ENCODE measurements around the gene NCK2.
"Not testable (repeated sequence)": the region's sequence is repeated elsewhere in the genome, so short reads cannot be mapped to it uniquely, and the experiment has no call there.

Gene NCK2

GRCh38 chr2:105769504-105769903 is 24.8 kb downstream of the NCK2 start:
- Histone ChIP-seq H3K9me3 (ENCODE audit: control insufficient read depth, low read length) (no peaks in the 10 kb centered on the region), H3K23ac (ENCODE audit: low read length in 2 of 2) (peak overlapping the region in 1 of 2 experiments; percentile 14), H3K14ac (ENCODE audit: low read length in 2 of 2) (no peak overlapping the region), H2AK5ac (ENCODE audit: low read length, severe bottlenecking) (peak overlapping the region; percentile 38), H3K4me2 (ENCODE audit: low read length, poor library complexity, severe bottlenecking) (peak overlapping the region; percentile 67), H3K9ac (ENCODE audit: low read length) (no peak overlapping the region), H4K8ac (ENCODE audit: low read length) (no peak overlapping the region), H3K36me3 (ENCODE audit: control insufficient read depth in 1 of 2, insufficient read depth in 2 of 2, low read depth in 1 of 2, low read length in 2 of 2) (peaks cover 0 to 8% of the 10 kb centered on the region in 2 experiments), H3K27ac (ENCODE audit: low read length, poor library complexity, severe bottlenecking) (peak overlapping the region; percentile 78), H3K4me3 (ENCODE audit: insufficient read depth in 1 of 2, low read depth in 1 of 2, low read length in 2 of 2) (no peak overlapping the region), H3K4ac (ENCODE audit: low read depth in 1 of 2, low read length in 2 of 2) (no peak overlapping the region), H3K79me1 (replicated peaks; ENCODE audit: low read length, poor library complexity, severe bottlenecking) (peaks cover 33% of the 10 kb centered on the region), H3K27me3 (ENCODE audit: control insufficient read depth in 1 of 2, insufficient read depth in 1 of 2, low read length in 2 of 2) (no peaks in the 10 kb centered on the region), H2BK120ac (ENCODE audit: low read depth, low read length) (no peak overlapping the region), H2BK12ac (ENCODE audit: low read length in 2 of 2) (no peak overlapping the region), H4K91ac (ENCODE audit: low read length) (no peak overlapping the region), H3K18ac (ENCODE audit: low read depth in 1 of 2, low read length in 2 of 2) (peak overlapping the region in 1 of 2 experiments; percentile 21), H2AFZ (ENCODE audit: low read depth, low read length) (no peak overlapping the region), H3K4me1 (ENCODE audit: control insufficient read depth, insufficient read depth, low read depth, low read length) (peaks cover 35% of the 10 kb centered on the region), H2BK15ac (ENCODE audit: low read depth, poor library complexity, severe bottlenecking) (no peak overlapping the region), H2BK5ac (ENCODE audit: low read depth, low read length, poor library complexity, severe bottlenecking) (no peak overlapping the region)
- no peak for DNase-seq
- 94% methylated on average over 9 of the region's 9 CpGs for WGBS

GRCh38 chr2:105770149-105770548 is 25.4 kb downstream of the NCK2 start:
- Histone ChIP-seq H3K27ac (ENCODE audit: low read length, poor library complexity, severe bottlenecking) (no peak overlapping the region), H2BK5ac (ENCODE audit: low read depth, low read length, poor library complexity, severe bottlenecking) (no peak overlapping the region), H3K4ac (ENCODE audit: low read depth in 1 of 2, low read length in 2 of 2) (no peak overlapping the region), H4K8ac (ENCODE audit: low read length) (no peak overlapping the region), H2BK120ac (ENCODE audit: low read depth, low read length) (no peak overlapping the region), H3K36me3 (ENCODE audit: control insufficient read depth in 1 of 2, insufficient read depth in 2 of 2, low read depth in 1 of 2, low read length in 2 of 2) (peaks cover 0 to 8% of the 10 kb centered on the region in 2 experiments), H3K23ac (ENCODE audit: low read length in 2 of 2) (no peak overlapping the region), H4K91ac (ENCODE audit: low read length) (no peak overlapping the region), H3K9me3 (ENCODE audit: control insufficient read depth, low read length) (no peaks in the 10 kb centered on the region), H3K79me1 (replicated peaks; ENCODE audit: low read length, poor library complexity, severe bottlenecking) (peaks cover 31% of the 10 kb centered on the region), H3K14ac (ENCODE audit: low read length in 2 of 2) (no peak overlapping the region), H3K9ac (ENCODE audit: low read length) (no peak overlapping the region), H3K27me3 (ENCODE audit: control insufficient read depth in 1 of 2, insufficient read depth in 1 of 2, low read length in 2 of 2) (no peaks in the 10 kb centered on the region), H2AFZ (ENCODE audit: low read depth, low read length) (no peak overlapping the region), H2BK12ac (ENCODE audit: low read length in 2 of 2) (no peak overlapping the region), H2AK5ac (ENCODE audit: low read length, severe bottlenecking) (no peak overlapping the region), H2BK15ac (ENCODE audit: low read depth, poor library complexity, severe bottlenecking) (no peak overlapping the region), H3K4me1 (ENCODE audit: control insufficient read depth, insufficient read depth, low read depth, low read length) (peaks cover 36% of the 10 kb centered on the region), H3K18ac (ENCODE audit: low read depth in 1 of 2, low read length in 2 of 2) (no peak overlapping the region), H3K4me2 (ENCODE audit: low read length, poor library complexity, severe bottlenecking) (no peak overlapping the region), H3K4me3 (ENCODE audit: insufficient read depth in 1 of 2, low read depth in 1 of 2, low read length in 2 of 2) (no peak overlapping the region)
- WGBS = no CpG with 5 or more reads among the region's 1 CpG
- no peak for DNase-seq

- not testable (repeated sequence) for H3K9me3 ChIP-seq (ENCODE audit: control insufficient read depth, low read length); H3K36me3 ChIP-seq (ENCODE audit: control insufficient read depth in 1 of 2, insufficient read depth in 2 of 2, low read depth in 1 of 2, low read length in 2 of 2); H3K9ac ChIP-seq (ENCODE audit: low read length); H2BK120ac ChIP-seq (ENCODE audit: low read depth, low read length); H3K14ac ChIP-seq (ENCODE audit: low read length in 2 of 2); H2BK12ac ChIP-seq (ENCODE audit: low read length in 2 of 2); H3K23ac ChIP-seq (ENCODE audit: low read length in 2 of 2); H2AFZ ChIP-seq (ENCODE audit: low read depth, low read length); H2AK5ac ChIP-seq (ENCODE audit: low read length, severe bottlenecking); H3K4ac ChIP-seq (ENCODE audit: low read depth in 1 of 2, low read length in 2 of 2); H2BK5ac ChIP-seq (ENCODE audit: low read depth, low read length, poor library complexity, severe bottlenecking); H4K91ac ChIP-seq (ENCODE audit: low read length); H3K27me3 ChIP-seq (ENCODE audit: control insufficient read depth in 1 of 2, insufficient read depth in 1 of 2, low read length in 2 of 2); H3K4me3 ChIP-seq (ENCODE audit: insufficient read depth in 1 of 2, low read depth in 1 of 2, low read length in 2 of 2); H2BK15ac ChIP-seq (ENCODE audit: low read depth, poor library complexity, severe bottlenecking); H3K18ac ChIP-seq (ENCODE audit: low read depth in 1 of 2, low read length in 2 of 2); H3K4me2 ChIP-seq (ENCODE audit: low read length, poor library complexity, severe bottlenecking); H4K8ac ChIP-seq (ENCODE audit: low read length); H3K27ac ChIP-seq (ENCODE audit: low read length, poor library complexity, severe bottlenecking)
- Histone ChIP-seq H3K79me1 (replicated peaks; ENCODE audit: low read length, poor library complexity, severe bottlenecking) (peaks cover 32% of the 10 kb centered on the region), H3K4me1 (ENCODE audit: control insufficient read depth, insufficient read depth, low read depth, low read length) (peaks cover 36% of the 10 kb centered on the region)
- peak; percentile 66 for DNase-seq
- 81% methylated on average over 6 of the region's 7 CpGs for WGBS
Measured at GRCh38 chr2:105771291-105771690, 26.6 kb downstream of the NCK2 start.

DNA sequence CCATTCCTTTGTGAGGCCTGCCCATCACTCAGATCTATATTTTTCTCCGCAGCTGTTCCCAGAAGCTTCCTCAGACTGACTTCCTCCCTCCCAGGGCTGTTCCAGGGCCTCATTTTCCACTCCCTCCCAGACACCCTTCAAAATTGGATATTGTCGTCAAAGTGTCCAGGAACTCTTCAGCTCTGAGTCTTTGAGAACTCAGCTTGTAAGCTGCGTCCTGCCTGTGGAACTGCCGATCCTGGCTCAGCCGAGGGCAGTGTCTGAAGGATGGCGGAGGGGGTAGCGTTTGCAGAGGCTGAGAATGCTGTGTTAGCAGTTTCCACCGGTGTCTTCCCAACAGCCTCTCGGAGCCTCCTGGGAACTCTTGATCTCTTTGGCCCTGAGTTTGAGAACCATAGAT is 27.1 kb downstream of the NCK2 start:
- Histone ChIP-seq H3K4ac (ENCODE audit: low read depth in 1 of 2, low read length in 2 of 2) (peak overlapping the region in 1 of 2 experiments; percentile 52), H3K9ac (ENCODE audit: low read length) (peak overlapping the region; percentile 48), H2BK120ac (ENCODE audit: low read depth, low read length) (no peak overlapping the region), H3K4me1 (ENCODE audit: control insufficient read depth, insufficient read depth, low read depth, low read length) (peaks cover 32% of the 10 kb centered on the region), H4K8ac (ENCODE audit: low read length) (peak overlapping the region; percentile 66), H2BK5ac (ENCODE audit: low read depth, low read length, poor library complexity, severe bottlenecking) (no peak overlapping the region), H2AK5ac (ENCODE audit: low read length, severe bottlenecking) (peak overlapping the region; percentile 32), H2AFZ (ENCODE audit: low read depth, low read length) (no peak overlapping the region), H3K14ac (ENCODE audit: low read length in 2 of 2) (peak overlapping the region in 1 of 2 experiments; percentile 20), H3K27me3 (ENCODE audit: control insufficient read depth in 1 of 2, insufficient read depth in 1 of 2, low read length in 2 of 2) (no peaks in the 10 kb centered on the region), H2BK12ac (ENCODE audit: low read length in 2 of 2) (peak overlapping the region in 1 of 2 experiments; percentile 38), H3K4me2 (ENCODE audit: low read length, poor library complexity, severe bottlenecking) (no peak overlapping the region), H2BK15ac (ENCODE audit: low read depth, poor library complexity, severe bottlenecking) (peak overlapping the region; percentile 64), H3K36me3 (ENCODE audit: control insufficient read depth in 1 of 2, insufficient read depth in 2 of 2, low read depth in 1 of 2, low read length in 2 of 2) (peaks cover 0 to 8% of the 10 kb centered on the region in 2 experiments), H3K18ac (ENCODE audit: low read depth in 1 of 2, low read length in 2 of 2) (peak overlapping the region; percentile 45 to 67), H4K91ac (ENCODE audit: low read length) (no peak overlapping the region), H3K79me1 (replicated peaks; ENCODE audit: low read length, poor library complexity, severe bottlenecking) (peaks cover 34% of the 10 kb centered on the region), H3K9me3 (ENCODE audit: control insufficient read depth, low read length) (no peaks in the 10 kb centered on the region), H3K4me3 (ENCODE audit: insufficient read depth in 1 of 2, low read depth in 1 of 2, low read length in 2 of 2) (peak overlapping the region in 1 of 2 experiments; percentile 27), H3K27ac (ENCODE audit: low read length, poor library complexity, severe bottlenecking) (no peak overlapping the region), H3K23ac (ENCODE audit: low read length in 2 of 2) (no peak overlapping the region)
- peak; percentile 74 for DNase-seq
- WGBS = 13% methylated on average over 8 of the region's 9 CpGs

Measured in mesenchymal stem cell (in vitro differentiated cells and primary cell).